Measurements from ENCODE around the gene LRPPRC.
"Not testable (repeated sequence)": the region's sequence is repeated elsewhere in the genome, so short reads cannot be mapped to it uniquely, and the experiment has no call there.

LRPPRC gene

DNA sequence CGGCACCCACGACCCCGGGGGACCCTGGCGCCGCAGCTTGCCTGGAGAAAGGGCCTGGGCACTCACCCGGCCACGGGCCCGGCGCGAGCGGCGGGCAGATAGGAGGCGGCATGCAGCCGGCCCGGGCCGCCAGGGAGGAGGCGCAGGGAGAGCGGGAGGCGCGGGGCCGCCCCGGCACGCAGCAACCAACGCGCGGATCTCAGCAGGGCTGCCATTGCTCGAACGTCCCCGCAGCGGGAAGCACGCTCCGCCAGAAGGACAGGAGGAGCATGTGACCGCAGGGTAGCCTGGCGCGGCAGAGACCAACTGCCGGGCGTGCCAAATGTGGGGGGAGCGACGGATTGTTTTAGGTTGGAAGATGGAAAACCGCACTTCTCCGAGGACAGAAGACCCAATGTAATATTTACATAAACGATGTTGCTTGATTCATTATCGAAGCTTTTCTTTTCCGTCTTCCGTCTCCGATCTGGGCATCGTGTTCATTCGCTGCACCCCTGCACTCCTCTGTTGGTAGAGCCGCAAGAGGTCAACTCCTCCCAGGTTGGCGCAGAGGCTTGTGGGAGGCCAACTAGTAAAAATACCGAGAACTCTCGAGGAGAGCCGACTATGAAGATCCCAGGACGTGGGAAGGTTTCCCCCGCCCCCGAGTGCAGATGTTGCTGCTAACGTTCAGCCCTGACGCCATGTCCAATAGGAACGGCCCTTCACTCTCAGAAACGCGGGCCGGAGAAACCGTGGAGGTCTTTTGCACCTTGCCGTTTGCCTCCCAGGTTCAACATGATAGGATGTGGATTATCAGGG is at the start of gene LRPPRC:
LRPPRC (minus strand) TSS at position 257 of the 801 bp plus-strand sequence; CDS start at position 215, 42 bp downstream.
- DNase-seq (peak; percentile 89), ATAC-seq (replicated peaks) (peak; percentile 96 to 97)
- H3K4me3 Mint-ChIP-seq = peak within 1 kb of the TSS; percentile 95 to 96
- peaks cover 0 to 8% of the 10 kb centered on the region in 2 donors for H3K27me3 Mint-ChIP-seq
- peaks cover 30 to 41% of the 10 kb centered on the region in 2 donors for H3K36me3 Mint-ChIP-seq
- no peaks in the 10 kb centered on the region for H3K9me3 Mint-ChIP-seq
- peak within 1 kb of the TSS; percentile 99 for H3K27ac Mint-ChIP-seq
- peaks cover 30 to 42% of the 10 kb centered on the region in 2 donors for H3K4me1 Mint-ChIP-seq

- ATAC-seq (replicated peaks) = no peak
- H3K27ac Mint-ChIP-seq = no peak overlapping the region
- H3K9me3 Mint-ChIP-seq = no peaks in the 10 kb centered on the region
- H3K36me3 Mint-ChIP-seq = no peaks in the 10 kb centered on the region
- no peak overlapping the region for H3K4me3 Mint-ChIP-seq
- H3K27me3 Mint-ChIP-seq = peaks cover 6 to 12% of the 10 kb centered on the region in 2 donors
- no peak for DNase-seq
- H3K4me1 Mint-ChIP-seq = peaks cover 0 to 6% of the 10 kb centered on the region in 2 donors
These were observed 49.3 kb upstream of the LRPPRC start for GRCh38 chr2:44045061-44045460.

DNA sequence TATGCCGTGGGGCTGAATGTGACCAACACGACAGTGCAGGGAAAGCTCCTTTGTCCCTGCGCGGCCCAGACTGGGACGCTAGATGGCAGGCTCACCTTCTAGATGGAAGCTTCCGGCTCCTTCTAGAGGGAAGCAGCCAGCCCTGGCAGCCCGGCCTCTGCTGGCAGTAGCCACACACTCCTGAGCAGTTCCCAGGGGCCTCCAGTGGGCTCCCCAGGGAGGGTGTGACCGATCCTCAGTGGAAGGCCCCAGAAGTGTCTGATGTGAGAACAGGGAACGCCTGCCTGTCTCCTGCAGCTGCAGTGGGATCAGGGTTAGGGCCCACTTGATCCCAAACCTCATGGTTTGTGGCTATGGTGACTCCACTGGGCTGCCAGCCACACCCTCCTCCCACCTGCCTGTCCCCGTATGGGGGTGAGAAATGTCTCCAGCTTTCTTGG is 48.5 kb upstream of the LRPPRC start:
- ATAC-seq (replicated peaks) (peak; percentile 98 to 100), DNase-seq (peak; percentile 82)
- no peak overlapping the region for H3K27ac Mint-ChIP-seq
- peaks cover 6 to 11% of the 10 kb centered on the region in 2 donors for H3K27me3 Mint-ChIP-seq
- H3K9me3 Mint-ChIP-seq = no peaks in the 10 kb centered on the region
- no peaks in the 10 kb centered on the region for H3K36me3 Mint-ChIP-seq
- H3K4me1 Mint-ChIP-seq = peaks cover 0 to 6% of the 10 kb centered on the region in 2 donors
- H3K4me3 Mint-ChIP-seq = no peak overlapping the region

GRCh38 chr2:44040365-44040764 is 44.6 kb upstream of the LRPPRC start:
- Mint-ChIP-seq H3K4me1 (peaks cover 0 to 6% of the 10 kb centered on the region in 2 donors), H3K9me3 (no peaks in the 10 kb centered on the region), H3K36me3 (no peaks in the 10 kb centered on the region), H3K27me3 (no peaks in the 10 kb centered on the region), H3K4me3 (no peak overlapping the region), H3K27ac (no peak overlapping the region)
- no peak for ATAC-seq (replicated peaks)
- no peak for DNase-seq

GRCh38 chr2:44038277-44038676 is 42.5 kb upstream of the LRPPRC start:
- DNase-seq (no peak), ATAC-seq (replicated peaks) (no peak)
- Mint-ChIP-seq H3K36me3 (no peaks in the 10 kb centered on the region), H3K9me3 (no peaks in the 10 kb centered on the region), H3K4me3 (no peak overlapping the region), H3K27me3 (no peaks in the 10 kb centered on the region), H3K27ac (no peak overlapping the region), H3K4me1 (no peaks in the 10 kb centered on the region)

GRCh38 chr2:44037221-44037620 is 41.4 kb upstream of the LRPPRC start:
- Mint-ChIP-seq H3K27ac (no peak overlapping the region), H3K4me1 (no peaks in the 10 kb centered on the region), H3K27me3 (peaks cover 0 to 10% of the 10 kb centered on the region in 2 donors), H3K36me3 (no peaks in the 10 kb centered on the region), H3K9me3 (no peaks in the 10 kb centered on the region), H3K4me3 (no peak overlapping the region)
- ATAC-seq (replicated peaks) (no peak), DNase-seq (no peak)

- H3K36me3 Mint-ChIP-seq = no peaks in the 10 kb centered on the region
- no peak overlapping the region for H3K4me3 Mint-ChIP-seq
These were observed 38.2 kb upstream of the LRPPRC start for GRCh38 chr2:44033947-44034346.

DNA sequence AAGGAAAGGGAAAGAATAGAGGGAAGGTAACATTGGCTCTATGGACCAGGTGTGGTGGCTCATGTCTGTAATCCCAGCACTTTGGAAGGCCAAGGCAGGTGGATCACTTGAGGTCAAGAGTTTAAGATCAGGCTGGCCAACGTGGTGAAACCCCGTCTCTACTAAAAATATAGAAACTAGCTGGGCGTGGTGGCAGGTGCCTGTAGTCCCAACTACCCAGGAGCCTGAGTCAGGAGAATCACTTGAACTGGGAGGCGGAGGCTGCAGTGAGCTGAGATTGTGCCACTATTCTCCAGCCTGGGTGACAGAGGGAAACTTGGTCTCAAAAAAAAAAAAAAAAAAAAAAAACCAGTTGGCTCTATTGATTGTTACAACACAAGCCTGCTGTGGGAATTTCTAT is 31.3 kb upstream of the LRPPRC start:
- not testable (repeated sequence) for H3K27ac Mint-ChIP-seq; H3K36me3 Mint-ChIP-seq; H3K4me1 Mint-ChIP-seq; H3K4me3 Mint-ChIP-seq; ATAC-seq (replicated peaks); DNase-seq; H3K9me3 Mint-ChIP-seq
- H3K27me3 Mint-ChIP-seq = peaks cover 16 to 21% of the 10 kb centered on the region in 2 donors

More at GRCh38 chr2:44033947-44034346, 38.2 kb upstream of the LRPPRC start:
- H3K4me1 Mint-ChIP-seq = no peaks in the 10 kb centered on the region
- DNase-seq (no peak), ATAC-seq (replicated peaks) (no peak)
- H3K27ac Mint-ChIP-seq = no peak overlapping the region
- no peaks in the 10 kb centered on the region for H3K9me3 Mint-ChIP-seq
- peaks cover 5 to 18% of the 10 kb centered on the region in 2 donors for H3K27me3 Mint-ChIP-seq

DNA sequence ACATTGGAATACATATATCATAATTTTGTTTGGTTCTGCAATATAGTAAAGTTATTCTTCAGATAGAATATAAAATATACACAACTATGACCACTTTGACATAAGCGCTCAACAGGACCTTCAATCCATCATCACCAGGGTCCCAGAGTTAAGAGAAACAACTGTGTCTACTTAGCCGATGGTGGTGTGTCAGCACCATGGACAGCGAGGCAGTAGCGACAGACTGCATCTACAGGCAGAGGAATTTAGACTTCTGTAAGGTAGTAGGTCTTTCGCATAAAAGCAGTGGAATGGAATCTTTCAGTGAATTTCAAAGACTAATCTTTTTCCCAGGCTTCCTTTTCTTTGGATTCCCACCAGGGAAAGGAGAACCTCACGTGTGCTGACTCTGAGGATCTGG is 20.5 kb upstream of the LRPPRC start:
- no peaks in the 10 kb centered on the region for H3K36me3 Mint-ChIP-seq
- peaks cover 5 to 6% of the 10 kb centered on the region in 2 donors for H3K4me1 Mint-ChIP-seq
- peaks cover 20 to 22% of the 10 kb centered on the region in 2 donors for H3K27me3 Mint-ChIP-seq
- ATAC-seq (replicated peaks) (no peak), DNase-seq (no peak)
- no peaks in the 10 kb centered on the region for H3K9me3 Mint-ChIP-seq
- no peak overlapping the region for H3K4me3 Mint-ChIP-seq
- H3K27ac Mint-ChIP-seq = no peak overlapping the region

GRCh38 chr2:44015239-44015638 is 19.4 kb upstream of the LRPPRC start:
- Mint-ChIP-seq H3K4me1 (peaks cover 5 to 6% of the 10 kb centered on the region in 2 donors), H3K27me3 (peaks cover 23 to 28% of the 10 kb centered on the region in 2 donors), H3K36me3 (no peaks in the 10 kb centered on the region), H3K4me3 (no peak overlapping the region), H3K9me3 (no peaks in the 10 kb centered on the region), H3K27ac (no peak overlapping the region)
- DNase-seq (no peak), ATAC-seq (replicated peaks) (peak; percentile 53 to 85)

DNA sequence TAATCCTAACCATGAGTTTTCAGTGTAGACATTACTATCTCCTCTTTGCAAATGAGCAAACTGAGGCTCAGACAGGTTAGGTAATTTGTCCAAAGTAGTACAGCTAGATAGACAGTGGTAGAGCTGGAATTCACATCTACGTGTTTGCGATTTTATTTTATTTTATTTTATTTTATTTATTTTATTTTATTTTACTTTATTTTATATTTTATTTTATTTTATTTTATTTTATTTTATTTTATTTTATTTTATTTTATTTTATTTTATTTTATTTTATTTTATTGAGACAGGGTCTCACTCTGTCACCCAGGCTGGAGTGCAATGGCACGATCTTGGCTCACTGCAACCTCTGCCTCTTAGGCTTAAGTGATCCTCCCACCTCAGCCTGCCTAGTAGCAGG is 17.4 kb upstream of the LRPPRC start:
- H3K36me3 Mint-ChIP-seq; H3K9me3 Mint-ChIP-seq; H3K27ac Mint-ChIP-seq; DNase-seq; ATAC-seq (replicated peaks); H3K4me3 Mint-ChIP-seq; H3K4me1 Mint-ChIP-seq: not testable (repeated sequence)
- H3K27me3 Mint-ChIP-seq = peaks cover 23 to 28% of the 10 kb centered on the region in 2 donors

DNA sequence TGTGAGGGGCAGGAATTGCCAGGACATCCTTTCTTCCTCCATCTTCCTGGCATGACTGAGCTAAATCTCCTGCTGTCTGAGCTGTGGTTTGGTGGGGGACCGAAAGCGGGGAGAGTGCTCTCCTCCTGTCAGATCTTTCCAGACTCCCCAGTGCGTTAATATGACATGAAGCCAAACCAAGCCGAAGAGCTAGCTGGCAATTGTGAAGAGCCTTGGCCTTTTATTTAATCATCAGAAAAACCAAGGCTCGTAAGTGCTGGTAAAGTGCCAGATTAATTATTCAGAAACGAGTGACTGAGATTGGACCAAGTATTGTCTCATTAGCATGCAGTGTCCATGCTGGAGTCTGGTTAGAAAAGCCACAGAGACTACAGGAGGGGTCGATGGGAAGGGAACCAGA is 14.5 kb upstream of the LRPPRC start:
- H3K4me3 Mint-ChIP-seq = no peak overlapping the region
- DNase-seq = no peak
- peaks cover 11% of the 10 kb centered on the region in 2 donors for H3K4me1 Mint-ChIP-seq
- no peak for ATAC-seq (replicated peaks)
- H3K9me3 Mint-ChIP-seq = no peaks in the 10 kb centered on the region
- no peak overlapping the region for H3K27ac Mint-ChIP-seq
- H3K36me3 Mint-ChIP-seq = no peaks in the 10 kb centered on the region
- H3K27me3 Mint-ChIP-seq = peaks cover 21 to 26% of the 10 kb centered on the region in 2 donors

- Mint-ChIP-seq H3K27me3 (peaks cover 17 to 21% of the 10 kb centered on the region in 2 donors), H3K9me3 (no peaks in the 10 kb centered on the region), H3K4me3 (no peak overlapping the region), H3K4me1 (peaks cover 16 to 17% of the 10 kb centered on the region in 2 donors), H3K36me3 (no peaks in the 10 kb centered on the region), H3K27ac (no peak overlapping the region)
- no peak for ATAC-seq (replicated peaks)
- no peak for DNase-seq
These were observed 13.4 kb upstream of the LRPPRC start for GRCh38 chr2:44009136-44009735.

DNA sequence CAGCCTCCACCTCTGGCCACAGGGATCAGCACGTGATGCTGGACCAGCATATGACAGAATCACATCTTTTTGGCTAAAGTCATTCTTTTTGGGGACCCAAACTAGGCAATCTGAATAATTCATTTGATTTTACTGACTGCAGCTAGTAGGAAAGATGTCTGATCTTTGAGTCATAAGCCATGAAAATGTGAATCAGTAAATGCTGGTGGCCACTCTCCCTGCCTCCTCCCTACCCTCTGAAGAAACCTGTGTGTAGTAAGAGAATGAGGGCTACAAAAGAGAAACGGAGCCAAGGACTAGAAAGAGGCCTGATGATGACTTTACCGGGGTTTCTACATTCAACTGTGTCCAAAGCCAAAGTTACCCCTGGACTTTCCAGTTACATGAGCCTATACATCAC is 10.1 kb upstream of the LRPPRC start:
- ATAC-seq (replicated peaks) = peak in 1 of 2 donors; percentile 47

More for the DNA sequence above, 10.1 kb upstream of the LRPPRC start:
- DNase-seq = no peak
- H3K4me3 Mint-ChIP-seq = peak overlapping the region in 1 of 2 donors; percentile 8
- no peaks in the 10 kb centered on the region for H3K36me3 Mint-ChIP-seq
- peaks cover 0 to 4% of the 10 kb centered on the region in 2 donors for H3K27me3 Mint-ChIP-seq
- peak overlapping the region; percentile 48 for H3K27ac Mint-ChIP-seq
- peaks cover 16 to 19% of the 10 kb centered on the region in 2 donors for H3K4me1 Mint-ChIP-seq
- H3K9me3 Mint-ChIP-seq = no peaks in the 10 kb centered on the region
